A673 (cell line): ENCODE data around the gene PICALM. TPM values are rescaled to one million over a fixed set of nuclear protein-coding genes. Genes with fewer than 3 reads are reported as not detected.
"Not testable (repeated sequence)": the region's sequence is repeated elsewhere in the genome, so short reads cannot be mapped to it uniquely, and the experiment has no call there.

Source experiments
- BruUV-seq: library from RNA; stranded (reverse); fragments of 400-500 nt; replicated peaks from 2 replicates; lab custom pipeline; 2021; lab: Mats Ljungman, UMichigan
- CTCF ChIA-PET: fragments of 300-600 bp; sonication (Branson Sonifier 250); formaldehyde crosslinking; loops from one replicate; lab custom pipeline; 2022; ENCODE audit warnings: antibody characterized with exemption; lab: Charles Lee
- POLR2A ChIA-PET: fragments of 300-600 bp; sonication (Branson Sonifier 250); formaldehyde crosslinking; loops from one replicate; lab custom pipeline; 2022; ENCODE audit warnings: antibody characterized with exemption; ENCODE audit not compliant: low non-redundant PET; lab: Charles Lee
- DNase-seq: peaks from one replicate; pipeline ENCODE4 v3.0.0-alpha.2; 2015; ENCODE audit warnings: low spot score
- H3K27ac ChIP-seq: fragments of 200-600 bp; sonication (generic); 2 replicates; pipeline ENCODE4 v1.5.1; 2016; ENCODE audit warnings: mixed run types, low read depth, mild to moderate bottlenecking, mixed read lengths, antibody characterized with exemption, low read length; ENCODE audit not compliant: poor library complexity, severe bottlenecking
- H3K27me3 ChIP-seq: fragments of 200-600 bp; sonication (generic); replicated peaks from 2 replicates; pipeline ENCODE4 v1.6.1; 2017; ENCODE audit warnings: mixed run types, low read depth, mild to moderate bottlenecking, mixed read lengths, antibody characterized with exemption, low read length; ENCODE audit not compliant: insufficient read depth, poor library complexity
- H3K36me3 ChIP-seq: fragments of 200-600 bp; sonication (generic); 2 replicates; pipeline ENCODE4 v1.6.1; 2016; ENCODE audit warnings: mixed run types, mild to moderate bottlenecking, mixed read lengths, antibody characterized with exemption, low read length; ENCODE audit not compliant: insufficient read depth, poor library complexity, severe bottlenecking
- H3K4me1 ChIP-seq: fragments of 200-600 bp; sonication (generic); 2 replicates; pipeline ENCODE4 v1.6.1; 2017; ENCODE audit warnings: mixed run types, mild to moderate bottlenecking, mixed read lengths, antibody characterized with exemption, low read length; ENCODE audit not compliant: insufficient read depth, poor library complexity, severe bottlenecking
- H3K4me3 ChIP-seq: fragments of 200-600 bp; sonication (generic); 2 replicates; pipeline ENCODE4 v1.5.1; 2016; ENCODE audit warnings: low read depth, mixed run types, mild to moderate bottlenecking, mixed read lengths, low read length; ENCODE audit not compliant: poor library complexity, severe bottlenecking
- H3K9me3 ChIP-seq: fragments of 200-600 bp; sonication (generic); 2 replicates; pipeline ENCODE4 v1.6.1; 2016; ENCODE audit warnings: mixed run types, low read depth, mild to moderate bottlenecking, mixed read lengths, antibody characterized with exemption, low read length; ENCODE audit not compliant: poor library complexity, severe bottlenecking
- CTCF ChIP-seq: fragments of 300-800, 200-600 bp; sonication (generic); conservative IDR thresholded peaks from 2 replicates; pipeline ENCODE4 v1.5.1; 2017; ENCODE audit warnings: low read depth, mild to moderate bottlenecking, antibody characterized with exemption, low read length, moderate library complexity, mixed read lengths
- EZH2 ChIP-seq: fragments of 200-600 bp; sonication (generic); IDR thresholded peaks from 2 replicates; pipeline ENCODE4 v1.6.1; 2017; ENCODE audit warnings: borderline replicate concordance, low read depth, mild to moderate bottlenecking, mixed read lengths, antibody characterized with exemption, low read length; ENCODE audit not compliant: poor library complexity, severe bottlenecking
- intact Hi-C: fragments of 100-400 bp; cut with micrococcal nuclease; formaldehyde crosslinking; loops from one replicate; pipeline ENCODE4 v1.10.0; 2022; ENCODE audit not compliant: unreplicated experiment
- total RNA-seq: library from RNA; stranded (reverse); gene quantifications from 2 replicates; pipeline ENCODE4 v1.2.3, GENCODE V29; 2021

The PICALM gene
- total RNA-seq, 1 experiment from 2014 or later: 174 TPM

GRCh38 chr11:86108890-86109638, 40.2 kb upstream of the PICALM start:
- no peak for DNase-seq

GRCh38 chr11:86108191-86108590, 39.3 kb upstream of the PICALM start:
- no TSS peak for BruUV-seq
- H3K4me3 ChIP-seq: no peak overlapping the region
- H3K36me3 ChIP-seq: no peaks in the 10 kb centered on the region
- no peak for DNase-seq
- H3K27me3 ChIP-seq: no peaks in the 10 kb centered on the region
- intact Hi-C loops: no loop called here
- no peaks in the 10 kb centered on the region for H3K9me3 ChIP-seq
- no peak overlapping the region for H3K27ac ChIP-seq
- TF ChIP-seq CTCF: no peak
- no peak for TF ChIP-seq EZH2
- POLR2A ChIA-PET: no interaction called here
- H3K4me1 ChIP-seq: no peaks in the 10 kb centered on the region
- CTCF ChIA-PET: no interaction called here

More at GRCh38 chr11:86108890-86109638, 40.2 kb upstream of the PICALM start:
- TF ChIP-seq EZH2: no peak
- TF ChIP-seq CTCF: no peak
- Histone ChIP-seq H3K4me3 (no peak overlapping the region), H3K9me3 (no peaks in the 10 kb centered on the region), H3K36me3 (no peaks in the 10 kb centered on the region), H3K4me1 (no peaks in the 10 kb centered on the region), H3K27ac (no peak overlapping the region), H3K27me3 (no peaks in the 10 kb centered on the region)
- no TSS peak for BruUV-seq
- intact Hi-C loops: no loop called here
- POLR2A ChIA-PET: no interaction called here
- CTCF ChIA-PET: interaction anchor here (0.5 kb wide), 1 partner anchor 245 kb away, joined by 3 read pairs; no protein-coding TSS in a partner anchor

GRCh38 chr11:86106916-86107315, 38.0 kb upstream of the PICALM start:
- intact Hi-C loops: no loop called here
- no peak overlapping the region for H3K27ac ChIP-seq
- H3K27me3 ChIP-seq: no peaks in the 10 kb centered on the region
- no peaks in the 10 kb centered on the region for H3K9me3 ChIP-seq
- no peaks in the 10 kb centered on the region for H3K4me1 ChIP-seq
- H3K4me3 ChIP-seq: no peak overlapping the region
- no TSS peak for BruUV-seq
- DNase-seq: no peak
- H3K36me3 ChIP-seq: no peaks in the 10 kb centered on the region
- ChIA-PET CTCF (no interaction called here), POLR2A (no interaction called here)
- TF ChIP-seq CTCF (no peak), EZH2 (no peak)

- intact Hi-C loops, POLR2A ChIA-PET, H3K9me3 ChIP-seq, CTCF ChIA-PET, BruUV-seq, H3K27ac ChIP-seq, DNase-seq, H3K4me3 ChIP-seq, H3K27me3 ChIP-seq, H3K4me1 ChIP-seq, H3K36me3 ChIP-seq: not testable (repeated sequence)
Measured at GRCh38 chr11:86106031-86106430, 37.1 kb upstream of the PICALM start.

- POLR2A ChIA-PET, H3K36me3 ChIP-seq, CTCF ChIA-PET, BruUV-seq, H3K27ac ChIP-seq, intact Hi-C loops, H3K4me1 ChIP-seq, H3K4me3 ChIP-seq, H3K9me3 ChIP-seq, H3K27me3 ChIP-seq, DNase-seq: not testable (repeated sequence)
Measured at GRCh38 chr11:86105601-86106000, 36.7 kb upstream of the PICALM start.
